Ascending aorta (tissue), 2 donors: Measurements from ENCODE around the gene LHX4. TPM values are rescaled to one million over a fixed set of nuclear protein-coding genes. Genes with fewer than 3 reads are reported as not detected.

ENCODE experiments used
- DNase-seq, 2 donors: peaks; one replicate each; pipeline ENCODE4 v3.0.0-alpha.2; 2019; ENCODE audit warnings: low spot score in 2 of 2
- H3K27ac ChIP-seq, 2 donors: fragments of 200-600 bp; sonication (generic); one replicate each; pipeline ENCODE4 v1.5.1; 2016 to 2017; ENCODE audit warnings: mild to moderate bottlenecking in 1 of 2
- H3K27me3 ChIP-seq: fragments of 200-600 bp; sonication (generic); one replicate; pipeline ENCODE4 v1.5.1; 2017
- H3K36me3 ChIP-seq, 2 donors: fragments of 200-600 bp; sonication (generic); one replicate each; pipeline ENCODE4 v1.5.1; 2016
- H3K4me1 ChIP-seq, 2 donors: fragments of 200-600 bp; sonication (generic); one replicate each; pipeline ENCODE4 v1.5.1; 2016 to 2017; ENCODE audit warnings: mild to moderate bottlenecking in 1 of 2
- H3K4me3 ChIP-seq, 2 donors: fragments of 200-600 bp; sonication (generic); one replicate each; pipeline ENCODE4 v1.5.1; 2016 to 2017; ENCODE audit warnings: mild to moderate bottlenecking in 1 of 2
- H3K9me3 ChIP-seq, 2 donors: fragments of 200-600 bp; sonication (generic); one replicate each; pipeline ENCODE4 v1.5.1; 2016
- CTCF ChIP-seq, 3 experiments: fragments of 200-600 bp in 2 of 3; fragments of 450-650 bp in 1 of 3; sonication (generic) in 2 of 3; IDR thresholded peaks; one replicate each; pipeline ENCODE4 v1.5.1; 2016 to 2019; ENCODE audit warnings: antibody characterized with exemption in 3 of 3, mild to moderate bottlenecking in 1 of 3, moderate library complexity in 1 of 3
- intact Hi-C: fragments of 100-400 bp; cut with DNase I; formaldehyde crosslinking; loops from one replicate; pipeline ENCODE4 v1.15.1; 2023
- total RNA-seq: library from RNA; depleted of rRNA; stranded (reverse); fragments of >200 nt; gene quantifications from one replicate; pipeline ENCODE4 v1.1.0, GENCODE V29; 2016

Gene LHX4
- total RNA-seq, 1 donor from 2014 or later = not detected

DNA sequence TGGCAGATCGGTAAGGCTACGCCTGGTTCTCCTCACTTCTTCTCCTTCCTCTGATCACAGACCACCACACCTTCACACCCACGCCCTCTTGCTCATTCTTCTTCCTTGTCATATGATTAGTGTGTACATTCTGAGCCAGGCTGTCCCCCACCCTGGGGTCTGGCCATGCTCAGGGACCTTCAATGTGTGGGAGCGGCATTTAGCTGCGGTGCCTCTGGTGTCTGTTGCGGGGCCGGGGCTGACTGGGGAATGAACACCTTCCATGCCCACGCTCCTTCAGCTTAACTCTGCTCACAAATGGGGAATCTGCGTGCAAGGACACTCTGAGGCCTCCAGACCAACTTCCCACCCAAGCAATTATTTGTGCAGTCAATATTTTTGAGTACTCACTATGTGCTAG is 46.0 kb upstream of the LHX4 start:
- Histone ChIP-seq H3K36me3 (peaks cover 26 to 80% of the 10 kb centered on the region in 2 donors), H3K27me3 (no peaks in the 10 kb centered on the region), H3K27ac (no peak overlapping the region), H3K4me1 (no peaks in the 10 kb centered on the region), H3K4me3 (no peak overlapping the region), H3K9me3 (no peaks in the 10 kb centered on the region)
- DNase-seq = no peak
- no peak for TF ChIP-seq CTCF (IDR thresholded peaks at IDR 0.05)
- intact Hi-C loops = no loop called here

- intact Hi-C loops = loop anchor here (5.0 kb wide), 1 partner anchor 297 kb away; no protein-coding TSS in a partner anchor
Observed at GRCh38 chr1:180185281-180185680, 44.8 kb upstream of the LHX4 start.

DNA sequence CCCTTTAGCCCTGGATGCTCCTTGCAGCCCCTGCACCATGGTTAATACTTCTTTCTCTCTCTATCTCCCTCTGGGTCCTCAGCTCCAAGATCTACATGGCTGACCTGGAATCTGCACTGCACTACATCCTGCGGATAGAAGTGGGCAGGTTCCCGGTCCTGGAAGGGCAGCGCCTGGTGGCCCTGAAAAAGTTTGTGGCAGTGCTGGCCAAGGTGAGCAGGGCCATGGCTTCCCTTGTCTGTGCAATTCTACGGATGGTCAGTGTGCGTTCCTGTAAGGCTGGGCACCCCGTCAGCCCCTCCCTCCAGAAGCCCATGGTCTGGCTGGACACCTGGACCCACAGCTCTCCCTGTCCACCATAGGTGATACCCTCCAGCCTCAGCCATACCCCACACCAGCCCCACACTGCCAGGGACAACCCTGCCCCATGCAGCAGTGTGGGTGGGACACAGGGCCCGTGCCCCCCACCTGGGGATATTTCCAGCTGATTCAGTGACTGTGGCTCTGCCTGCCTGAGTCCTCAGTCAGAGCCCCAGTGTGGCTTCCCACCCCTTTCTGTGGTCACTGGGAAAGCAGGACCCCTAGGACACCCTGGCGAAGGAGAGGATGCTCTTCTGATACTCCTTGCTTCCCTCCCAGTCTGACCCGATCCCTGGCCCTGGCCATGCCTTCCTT is 44.0 kb upstream of the LHX4 start:
- DNase-seq = no peak
- no peaks in the 10 kb centered on the region for H3K4me1 ChIP-seq
- intact Hi-C loops = loop anchor here (5.0 kb wide), 1 partner anchor 296 kb away; no protein-coding TSS in a partner anchor
- TF ChIP-seq CTCF (IDR thresholded peaks at IDR 0.05) = no peak
- no peak overlapping the region for H3K4me3 ChIP-seq
- peaks cover 45 to 97% of the 10 kb centered on the region in 2 donors for H3K36me3 ChIP-seq
- no peak overlapping the region for H3K27ac ChIP-seq
- H3K9me3 ChIP-seq = no peaks in the 10 kb centered on the region
- no peaks in the 10 kb centered on the region for H3K27me3 ChIP-seq

More at GRCh38 chr1:180185281-180185680, 44.8 kb upstream of the LHX4 start:
- no peak for TF ChIP-seq CTCF (IDR thresholded peaks at IDR 0.05)
- no peak for DNase-seq
- no peaks in the 10 kb centered on the region for H3K27me3 ChIP-seq
- H3K27ac ChIP-seq = no peak overlapping the region
- H3K36me3 ChIP-seq = peaks cover 37 to 92% of the 10 kb centered on the region in 2 donors
- H3K9me3 ChIP-seq = no peaks in the 10 kb centered on the region
- H3K4me3 ChIP-seq = no peak overlapping the region
- H3K4me1 ChIP-seq = no peaks in the 10 kb centered on the region

DNA sequence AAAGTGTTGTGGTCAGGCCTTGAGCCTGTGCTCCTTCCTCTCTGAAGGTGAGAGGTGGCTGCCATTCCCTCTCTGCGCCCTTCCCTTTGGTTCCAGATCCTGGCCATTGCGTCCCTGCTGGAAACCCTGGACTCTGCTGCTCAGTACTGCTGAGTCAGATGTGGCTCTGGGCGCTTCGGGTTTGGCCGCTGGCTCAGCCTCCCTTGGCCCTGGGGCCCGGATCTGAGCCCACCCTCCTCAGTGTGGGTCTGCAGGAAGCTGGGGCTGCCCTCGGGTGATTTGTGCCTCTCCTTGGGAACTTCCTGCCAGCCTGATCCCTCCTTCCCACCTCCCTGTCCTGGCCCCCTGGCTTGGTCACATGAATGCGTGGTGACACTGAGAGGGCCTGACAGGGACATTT is 43.2 kb upstream of the LHX4 start:
- Histone ChIP-seq H3K4me1 (no peaks in the 10 kb centered on the region), H3K27me3 (no peaks in the 10 kb centered on the region), H3K36me3 (peaks cover 45 to 100% of the 10 kb centered on the region in 2 donors), H3K27ac (no peak overlapping the region), H3K4me3 (no peak overlapping the region), H3K9me3 (no peaks in the 10 kb centered on the region)
- intact Hi-C loops = loop anchor here (5.0 kb wide), 1 partner anchor 295 kb away; no protein-coding TSS in a partner anchor
- no peak for DNase-seq
- TF ChIP-seq CTCF (IDR thresholded peaks at IDR 0.05) = no peak

DNA sequence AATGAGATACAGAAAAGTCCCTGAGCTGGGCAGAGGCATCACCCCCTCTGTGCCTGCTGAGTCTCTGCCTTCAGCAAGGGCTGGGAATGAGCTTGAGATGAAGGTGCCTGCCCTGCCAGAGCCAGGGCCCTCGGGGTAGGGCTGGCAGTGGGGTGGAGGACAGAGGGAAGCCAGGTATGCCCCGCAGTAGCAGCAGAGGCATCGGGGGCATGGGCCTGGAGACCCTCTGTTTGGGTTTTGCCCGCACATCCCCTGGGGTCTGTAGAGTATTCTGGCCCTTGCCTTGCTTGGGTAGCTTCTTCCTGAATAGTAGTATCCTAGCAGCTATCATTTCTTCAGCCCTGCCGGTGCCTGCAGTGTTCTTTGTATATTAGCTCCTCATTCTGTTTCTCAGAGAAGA is 42.4 kb upstream of the LHX4 start:
- intact Hi-C loops = loop anchor here (5.0 kb wide), 1 partner anchor 295 kb away; no protein-coding TSS in a partner anchor
- Histone ChIP-seq H3K4me3 (no peak overlapping the region), H3K9me3 (no peaks in the 10 kb centered on the region), H3K36me3 (peaks cover 42 to 95% of the 10 kb centered on the region in 2 donors), H3K4me1 (no peaks in the 10 kb centered on the region), H3K27ac (no peak overlapping the region), H3K27me3 (no peaks in the 10 kb centered on the region)
- DNase-seq = no peak
- TF ChIP-seq CTCF (IDR thresholded peaks at IDR 0.05) = no peak
